K562 (cell line): ENCODE results near the gene ANO10. TPM values are rescaled to one million over a fixed set of nuclear protein-coding genes. Genes with fewer than 3 reads are reported as not detected.

Source experiments
- ATAC-seq: fragments of 200-7000 bp; cut with Tn5 transposase; 3 replicates; pipeline ENCODE4 v1.9.1; 2020; ENCODE audit warnings: moderate library complexity
- BruUV-seq: library from RNA; stranded (reverse); fragments of 400-500 nt; replicated peaks from 2 replicates; lab custom pipeline; 2021; lab: Mats Ljungman, UMichigan
- CTCF ChIA-PET: fragments of 300-600 bp; formaldehyde crosslinking; extraction: SDS; loops from one replicate; lab custom pipeline; 2021; ENCODE audit warnings: low intra/inter-chr PET ratio; lab: Yijun Ruan, JAX
- POLR2A ChIA-PET: fragments of 300-600, 350-650 bp; sonication (Branson Sonifier 250); formaldehyde crosslinking; extraction: SDS; loops from one replicate; lab custom pipeline; 2021; ENCODE audit warnings: antibody characterized with exemption, inconsistent platforms; lab: Yijun Ruan, JAX
- DNase-seq, 4 experiments: peaks; one replicate each; pipeline versions ENCODE4 v3.0.0 to v3.0.0-alpha.2; 2011 to 2018; ENCODE audit warnings: low spot score in 3 of 4, mixed read lengths in 3 of 4; ENCODE audit errors: extremely low read depth in 1 of 4
- FAIRE-seq: peaks from 2 replicates; lab custom pipeline; 2011; peaks lifted over from hg19 to GRCh38; lab: Jason Lieb, UNC
- H2AFZ ChIP-seq: 2 replicates; pipeline ENCODE4 v1.6.0; 2011; ENCODE audit warnings: low read depth, low read length, control low read depth, inconsistent platforms
- H3K27ac ChIP-seq: fragments of 200-600 bp; 3 replicates; pipeline ENCODE4 v1.8.0; 2011; ENCODE audit warnings: low read depth, mild to moderate bottlenecking, control low read depth, inconsistent platforms, low read length, moderate library complexity, mixed read lengths; ENCODE audit errors: extremely low read depth
- H3K27me3 ChIP-seq, 2 experiments: fragments of 300-600 bp in 1 of 2; 2 replicates in 1 of 2; 3 replicates in 1 of 2; pipeline versions ENCODE4 v1.6.0 to v1.8.0; 2011; ENCODE audit warnings: inconsistent platforms in 2 of 2, low read length in 2 of 2, mild to moderate bottlenecking in 1 of 2, mixed read lengths in 1 of 2, moderate library complexity in 1 of 2; ENCODE audit not compliant: control insufficient read depth in 2 of 2, insufficient read depth in 2 of 2
- H3K36me3 ChIP-seq: fragments of 300-600 bp; 3 replicates; pipeline ENCODE4 v1.8.0; 2011; ENCODE audit warnings: mild to moderate bottlenecking, low read length, inconsistent platforms; ENCODE audit not compliant: control insufficient read depth, insufficient read depth
- H3K4me1 ChIP-seq, 2 experiments: fragments of 200-600 bp in 1 of 2; replicated peaks in 1 of 2; 2 replicates in 1 of 2; 3 replicates in 1 of 2; pipeline versions ENCODE4 v1.5.1 to v1.8.0; 2011; ENCODE audit warnings: inconsistent platforms in 2 of 2, low read length in 2 of 2, mild to moderate bottlenecking in 1 of 2, mixed read lengths in 1 of 2, moderate library complexity in 1 of 2; ENCODE audit not compliant: control insufficient read depth in 2 of 2, insufficient read depth in 2 of 2
- H3K4me2 ChIP-seq: 2 replicates; pipeline ENCODE4 v1.6.1; 2011; ENCODE audit warnings: low read length, control low read depth, inconsistent platforms, mixed read lengths; ENCODE audit not compliant: insufficient read depth
- H3K4me3 ChIP-seq: fragments of 200-600 bp; sonication (generic), shearing (Covaris generic); 2 replicates; pipeline ENCODE4 v1.5.1; 2016; ENCODE audit warnings: control low read depth, inconsistent platforms
- H3K79me2 ChIP-seq: fragments of 200-600 bp; 3 replicates; pipeline ENCODE4 v1.8.0; 2011; ENCODE audit warnings: low read length, inconsistent platforms; ENCODE audit not compliant: control insufficient read depth, insufficient read depth
- H3K9ac ChIP-seq, 2 experiments: 2 replicates each; pipeline versions ENCODE4 v1.6.0 to v1.6.1; 2011; ENCODE audit warnings: low read depth in 2 of 2, low read length in 2 of 2, control low read depth in 1 of 2, inconsistent platforms in 1 of 2, mild to moderate bottlenecking in 1 of 2, mixed read lengths in 1 of 2; ENCODE audit not compliant: insufficient read depth in 1 of 2
- H3K9me1 ChIP-seq: one replicate; pipeline ENCODE4 v1.6.0; 2011; ENCODE audit warnings: inconsistent platforms, mild to moderate bottlenecking, low read length, moderate library complexity; ENCODE audit not compliant: control insufficient read depth, insufficient read depth
- H3K9me3 ChIP-seq: replicated peaks from 2 replicates; pipeline ENCODE4 v1.5.1; 2011; ENCODE audit warnings: low read depth, low read length, inconsistent platforms; ENCODE audit not compliant: control insufficient read depth, insufficient read depth
- H4K20me1 ChIP-seq: replicated peaks from 2 replicates; pipeline ENCODE4 v1.6.1; 2011; ENCODE audit warnings: low read length, inconsistent platforms, mixed read lengths; ENCODE audit not compliant: control insufficient read depth, insufficient read depth
- CHD1 ChIP-seq: fragments of 200-600 bp; sonication (generic); IDR thresholded peaks from one replicate; pipeline ENCODE4 v1.6.1; 2012; ENCODE audit warnings: mild to moderate bottlenecking, moderate library complexity, low read length, inconsistent platforms
- ELK3 ChIP-seq: fragments of 450-650 bp; formaldehyde crosslinking; IDR thresholded peaks from 2 replicates; pipeline ENCODE4 v1.4.0; 2020; ENCODE audit warnings: mild to moderate bottlenecking
- HDGF ChIP-seq: fragments of 450-650 bp; IDR thresholded peaks from 2 replicates; pipeline ENCODE4 v1.6.1; 2016
- NFE2 ChIP-seq: IDR thresholded peaks from 2 replicates; pipeline ENCODE4 v1.6.1; 2014; ENCODE audit warnings: antibody characterized with exemption, low read depth
- NFYB ChIP-seq: IDR thresholded peaks from 2 replicates; pipeline ENCODE4 v1.6.1; 2011; ENCODE audit warnings: mild to moderate bottlenecking, moderate library complexity; ENCODE audit not compliant: insufficient read length; ENCODE audit errors: extremely low read depth
- NR4A1 ChIP-seq, 2 experiments: fragments of 250-450 bp in 1 of 2; fragments of 450-650 bp in 1 of 2; sonication (Bioruptor Pico) in 1 of 2; IDR thresholded peaks; 2 replicates each; pipeline versions ENCODE4 v1.4.0 to v1.6.1; 2016 to 2020; ENCODE audit warnings: mild to moderate bottlenecking in 2 of 2, missing compliant biosample characterization in 1 of 2, missing genetic modification characterization in 1 of 2, moderate library complexity in 1 of 2
- PHF8 ChIP-seq: fragments of 200-600 bp; sonication (generic); IDR thresholded peaks from 2 replicates; pipeline ENCODE4 v1.6.1; 2012; ENCODE audit warnings: mixed run types, mild to moderate bottlenecking, inconsistent platforms, low read length, moderate library complexity, borderline replicate concordance
- RAD51 ChIP-seq: fragments of 450-650 bp; IDR thresholded peaks from 2 replicates; pipeline ENCODE4 v1.7.1; 2016; ENCODE audit warnings: low read depth, mild to moderate bottlenecking, borderline replicate concordance
- RBM25 ChIP-seq: fragments of 200-400 bp; formaldehyde crosslinking; IDR thresholded peaks from 2 replicates; pipeline ENCODE4 v1.6.1; 2018; ENCODE audit warnings: low read length, low read depth, moderate library complexity; ENCODE audit not compliant: severe bottlenecking
- U2AF2 ChIP-seq: fragments of 200-400 bp; formaldehyde crosslinking; optimal IDR thresholded peaks from 2 replicates; pipeline ENCODE3; 2017; ENCODE audit warnings: low read depth, mild to moderate bottlenecking, low read length
- ZMIZ1 ChIP-seq, 2 experiments: fragments of 150-350 bp in 1 of 2; IDR thresholded peaks; 2 replicates each; pipeline ENCODE4 v1.6.1; 2012 to 2016; ENCODE audit warnings: low read depth in 2 of 2, low read length in 2 of 2, mild to moderate bottlenecking in 1 of 2, moderate library complexity in 1 of 2
- ZNF224 ChIP-seq: sonication (generic); formaldehyde crosslinking; IDR thresholded peaks from 2 replicates; pipeline ENCODE4 v1.8.0; 2022; ENCODE audit warnings: mild to moderate bottlenecking, missing genetic modification reagents
- ZNF41 ChIP-seq: fragments of 250-450 bp; sonication (Bioruptor Pico); conservative IDR thresholded peaks from 2 replicates; pipeline ENCODE4 v1.4.0; 2020; ENCODE audit warnings: mild to moderate bottlenecking
- ZNF76 ChIP-seq: fragments of 250-450 bp; sonication (Bioruptor Pico); IDR thresholded peaks from 2 replicates; pipeline ENCODE4 v1.4.0; 2020; ENCODE audit warnings: mild to moderate bottlenecking, moderate library complexity, borderline replicate concordance
- ZNF77 ChIP-seq: fragments of 250-450 bp; sonication (Bioruptor Pico); IDR thresholded peaks from 2 replicates; pipeline ENCODE4 v1.5.0; 2020
- ZZZ3 ChIP-seq: fragments of 450-650 bp; IDR thresholded peaks from 2 replicates; pipeline ENCODE4 v1.6.1; 2016; ENCODE audit warnings: antibody characterized with exemption, mild to moderate bottlenecking, moderate library complexity
- WGBS: fragments of 100-300 bp; shearing (Covaris generic); methylation state at CpG from one replicate; pipeline ENCODE4 v1.1.6; 2016; ENCODE audit warnings: low coverage, mixed read lengths; ENCODE audit not compliant: insufficient coverage; ENCODE audit errors: missing lambda C conversion rate; 5-methylcytosine and 5-hydroxymethylcytosine counted together
- in situ Hi-C: fragments of 300-500 bp; cut with MboI; formaldehyde crosslinking; loops from 4 replicates; pipeline ENCODE4 v1.15.0; 2018; ENCODE audit warnings: inconsistent platforms, mixed read lengths
- intact Hi-C: fragments of 100-400 bp; cut with micrococcal nuclease; formaldehyde crosslinking; loops from 2 replicates; pipeline ENCODE4 v1.14.2; 2022
- polyA plus RNA-seq, 8 experiments: library from polyadenylated mRNA; depleted of rRNA in 4 of 8; stranded (reverse) in 5 of 8; unstranded in 3 of 8; fragments of >200 nt; fragmentation: Nextera tagmentation in 2 of 8; fragmentation: Illumina TruSeq in 1 of 8; extraction: Ambion mirVana in 2 of 8; extraction: Trizol in 1 of 8; gene quantifications; 2 replicates each; pipeline versions ENCODE4 v1.2.1 to v1.2.3, GENCODE V29; 2011 to 2014; ENCODE audit warnings: inconsistent platforms in 1 of 8, missing spikeins in 1 of 8
- total RNA-seq, 7 experiments: library from RNA; depleted of rRNA in 6 of 7; stranded (reverse); fragments of >200 nt in 6 of 7; fragmentation: Illumina TruSeq in 2 of 7; extraction: Trizol in 2 of 7; gene quantifications; 2 replicates each; pipeline versions ENCODE4 v1.2.1 to v1.2.3, GENCODE V29; 2011 to 2021; ENCODE audit warnings: low replicate concordance in 1 of 7

ANO10 gene
- total and polyA plus RNA-seq, 9 of the 15 experiments (the other 6 are each of a cell fraction or from before 2014, with no cell fraction given) = 6.4 to 46.0 (median 32.3) TPM

- ATAC-seq (no peak), FAIRE-seq (no peak), DNase-seq (no peak)
- in situ Hi-C loops = no loop called here
- Histone ChIP-seq H3K9ac (no peak overlapping the region), H3K4me3 (no peak overlapping the region), H2AFZ (no peak overlapping the region), H3K79me2 (peaks cover 70% of the 10 kb centered on the region), H3K4me1 (peaks cover 11 to 36% of the 10 kb centered on the region in 2 experiments), H3K9me1 (no peaks in the 10 kb centered on the region), H4K20me1 (no peaks in the 10 kb centered on the region), H3K27ac (no peak overlapping the region), H3K4me2 (no peak overlapping the region), H3K36me3 (peaks cover 12% of the 10 kb centered on the region; the same call in 1 of the 3 replicates), H3K9me3 (no peaks in the 10 kb centered on the region), H3K27me3 (no peaks in the 10 kb centered on the region)
- ChIA-PET POLR2A (interaction anchor here (1.0 to 1.5 kb wide), 2 partner anchors 12 to 93 kb away, joined by 4 read pairs; no protein-coding TSS in a partner anchor), CTCF (no interaction called here)
- BruUV-seq = no TSS peak
- intact Hi-C loops = no loop called here
- WGBS = 72% methylated on average over 1 of the region's 1 CpG
- TF ChIP-seq PHF8 (no peak), ZNF224 (CRISPR knock-in tag) (no peak), ZNF76 (no peak), NFYB (no peak), ELK3 (CRISPR knock-in tag) (no peak), ZZZ3 (no peak), U2AF2 (no peak), HDGF (no peak), NFE2 (no peak), CHD1 (no peak), ZNF41 (CRISPR knock-in tag) (no peak), ZMIZ1 (IDR thresholded peaks at IDR 0.05; ENCODE audit: low read depth in 2 of 2, low read length in 2 of 2) (no peak), ZNF77 (no peak), NR4A1 (CRISPR knock-in tag; IDR thresholded peaks at IDR 0.05) (no peak), NR4A1 (tag; IDR thresholded peaks at IDR 0.05) (no peak), RBM25 (no peak), RAD51 (no peak)
These were observed 6.7 kb downstream of the ANO10 start for GRCh38 chr3:43615133-43615532.
